ENCODE results near the gene AKAP1.

DNA sequence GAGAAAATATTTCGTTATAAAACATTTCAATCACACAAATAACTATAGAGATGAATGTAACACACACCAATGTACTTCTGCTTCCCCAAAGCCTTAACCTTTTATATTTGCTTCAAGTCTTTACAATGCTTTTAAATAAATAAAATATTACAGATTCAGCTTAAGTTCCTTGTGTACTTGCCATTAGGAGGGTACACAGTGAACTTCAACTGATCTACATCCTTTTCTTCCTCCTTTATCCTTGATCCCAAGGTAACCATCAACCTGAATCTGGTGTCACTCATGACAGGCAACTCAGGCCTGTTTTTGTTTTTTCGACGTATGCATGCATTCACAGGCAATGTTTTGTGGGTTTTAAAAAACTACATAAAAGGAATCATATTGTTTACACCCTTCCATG is 9.3 kb upstream of the AKAP1 start:
- TF ChIP-seq, protein P1, sequence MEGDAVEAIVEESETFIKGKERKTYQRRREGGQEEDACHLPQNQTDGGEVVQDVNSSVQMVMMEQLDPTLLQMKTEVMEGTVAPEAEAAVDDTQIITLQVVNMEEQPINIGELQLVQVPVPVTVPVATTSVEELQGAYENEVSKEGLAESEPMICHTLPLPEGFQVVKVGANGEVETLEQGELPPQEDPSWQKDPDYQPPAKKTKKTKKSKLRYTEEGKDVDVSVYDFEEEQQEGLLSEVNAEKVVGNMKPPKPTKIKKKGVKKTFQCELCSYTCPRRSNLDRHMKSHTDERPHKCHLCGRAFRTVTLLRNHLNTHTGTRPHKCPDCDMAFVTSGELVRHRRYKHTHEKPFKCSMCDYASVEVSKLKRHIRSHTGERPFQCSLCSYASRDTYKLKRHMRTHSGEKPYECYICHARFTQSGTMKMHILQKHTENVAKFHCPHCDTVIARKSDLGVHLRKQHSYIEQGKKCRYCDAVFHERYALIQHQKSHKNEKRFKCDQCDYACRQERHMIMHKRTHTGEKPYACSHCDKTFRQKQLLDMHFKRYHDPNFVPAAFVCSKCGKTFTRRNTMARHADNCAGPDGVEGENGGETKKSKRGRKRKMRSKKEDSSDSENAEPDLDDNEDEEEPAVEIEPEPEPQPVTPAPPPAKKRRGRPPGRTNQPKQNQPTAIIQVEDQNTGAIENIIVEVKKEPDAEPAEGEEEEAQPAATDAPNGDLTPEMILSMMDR (conservative IDR thresholded peaks at IDR 0.05; ENCODE audit: low read length) = no peak
- TF ChIP-seq EZH2phosphoT487 (IDR thresholded peaks at IDR 0.05; ENCODE audit: borderline replicate concordance, low read depth, low read length) = no peak
